Cardiac muscle cell (in vitro differentiated cells and primary cell): ENCODE data around the gene GALNT10. TPM values are rescaled to one million over a fixed set of nuclear protein-coding genes. Genes with fewer than 3 reads are reported as not detected.
A peak's percentile ranks its signal among the peaks of the same experiment; 100 is the strongest.

ENCODE experiments used
- DNase-seq, 2 donors: peaks; one replicate each; pipeline versions ENCODE4 v3.0.0 to v3.0.0-alpha.2; 2010 to 2017; ENCODE audit warnings: low read depth in 1 of 2, low spot score in 1 of 2
- H3K27ac ChIP-seq: fragments of 200-600 bp; sonication (generic); 2 replicates; pipeline ENCODE4 v1.5.1; 2016
- H3K27me3 ChIP-seq: fragments of 200-600 bp; sonication (generic); 2 replicates; pipeline ENCODE4 v1.6.0; 2016; ENCODE audit warnings: control low read depth
- H3K36me3 ChIP-seq: fragments of 200-600 bp; sonication (generic); 2 replicates; pipeline ENCODE4 v1.5.1; 2016; ENCODE audit warnings: control low read depth
- H3K4me1 ChIP-seq: fragments of 200-600 bp; sonication (generic); 2 replicates; pipeline ENCODE4 v1.8.1; 2017; ENCODE audit warnings: low read depth, mild to moderate bottlenecking, mixed run types
- H3K4me3 ChIP-seq: fragments of 200-600 bp; sonication (generic); 2 replicates; pipeline ENCODE4 v1.5.1; 2016; ENCODE audit warnings: mild to moderate bottlenecking
- H3K9me3 ChIP-seq: fragments of 200-600 bp; sonication (generic); 2 replicates; pipeline ENCODE4 v1.5.1; 2017; ENCODE audit warnings: low read depth, mild to moderate bottlenecking, control low read depth
- polyA plus RNA-seq: library from polyadenylated mRNA; unstranded; fragments of >200 nt; fragmentation: Nextera tagmentation; extraction: Ambion mirVana; gene quantifications from 2 replicates; pipeline ENCODE4 v1.2.1, GENCODE V29; 2016
- total RNA-seq: library from RNA; depleted of rRNA; stranded (reverse); fragments of >200 nt; gene quantifications from 2 replicates; pipeline ENCODE4 v1.2.3, GENCODE V29; 2016
- TF ChIP-seq, protein P1 (sequence below): IDR thresholded peaks from 2 replicates; pipeline ENCODE4 v1.5.1; 2012; ENCODE audit warnings: low read depth, mild to moderate bottlenecking, low read length

GALNT10 gene
- total and polyA plus RNA-seq, 2 experiments from 2014 or later = 8.2 TPM

DNA sequence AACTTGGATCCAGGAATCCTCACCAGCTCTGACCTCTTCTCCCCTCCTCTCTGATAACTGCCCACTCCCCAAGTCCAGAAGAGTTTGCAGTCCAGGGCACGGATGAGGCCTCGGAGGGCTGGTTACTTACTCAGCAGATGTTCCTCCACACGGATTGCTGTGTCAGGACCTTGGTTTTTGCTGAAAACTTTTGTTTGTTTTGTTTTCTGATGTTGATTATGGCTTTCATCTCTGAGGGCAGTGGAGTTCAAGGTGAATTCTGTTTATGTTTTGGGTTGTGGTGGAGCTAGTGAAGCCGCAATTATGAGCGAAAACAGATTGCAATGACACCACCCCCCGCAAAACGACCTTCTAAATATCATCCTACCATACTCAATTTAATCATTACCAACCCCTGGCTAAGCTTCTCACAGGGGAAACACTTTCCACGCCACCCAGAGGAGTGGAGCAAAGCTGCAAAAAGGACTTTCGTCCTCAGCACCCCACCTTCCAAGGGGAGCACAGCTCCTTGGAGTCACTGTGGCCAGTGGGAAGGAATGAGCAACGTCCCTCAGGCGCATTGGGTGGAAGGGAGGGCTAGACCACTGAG, 162.5 kb downstream of the GALNT10 start:
- Histone ChIP-seq H3K4me3 (no peak overlapping the region), H3K36me3 (no peaks in the 10 kb centered on the region), H3K4me1 (no peaks in the 10 kb centered on the region), H3K9me3 (no peaks in the 10 kb centered on the region), H3K27me3 (no peaks in the 10 kb centered on the region), H3K27ac (no peak overlapping the region)
- DNase-seq = no peak
- TF ChIP-seq, protein P1, sequence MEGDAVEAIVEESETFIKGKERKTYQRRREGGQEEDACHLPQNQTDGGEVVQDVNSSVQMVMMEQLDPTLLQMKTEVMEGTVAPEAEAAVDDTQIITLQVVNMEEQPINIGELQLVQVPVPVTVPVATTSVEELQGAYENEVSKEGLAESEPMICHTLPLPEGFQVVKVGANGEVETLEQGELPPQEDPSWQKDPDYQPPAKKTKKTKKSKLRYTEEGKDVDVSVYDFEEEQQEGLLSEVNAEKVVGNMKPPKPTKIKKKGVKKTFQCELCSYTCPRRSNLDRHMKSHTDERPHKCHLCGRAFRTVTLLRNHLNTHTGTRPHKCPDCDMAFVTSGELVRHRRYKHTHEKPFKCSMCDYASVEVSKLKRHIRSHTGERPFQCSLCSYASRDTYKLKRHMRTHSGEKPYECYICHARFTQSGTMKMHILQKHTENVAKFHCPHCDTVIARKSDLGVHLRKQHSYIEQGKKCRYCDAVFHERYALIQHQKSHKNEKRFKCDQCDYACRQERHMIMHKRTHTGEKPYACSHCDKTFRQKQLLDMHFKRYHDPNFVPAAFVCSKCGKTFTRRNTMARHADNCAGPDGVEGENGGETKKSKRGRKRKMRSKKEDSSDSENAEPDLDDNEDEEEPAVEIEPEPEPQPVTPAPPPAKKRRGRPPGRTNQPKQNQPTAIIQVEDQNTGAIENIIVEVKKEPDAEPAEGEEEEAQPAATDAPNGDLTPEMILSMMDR = no peak

DNA sequence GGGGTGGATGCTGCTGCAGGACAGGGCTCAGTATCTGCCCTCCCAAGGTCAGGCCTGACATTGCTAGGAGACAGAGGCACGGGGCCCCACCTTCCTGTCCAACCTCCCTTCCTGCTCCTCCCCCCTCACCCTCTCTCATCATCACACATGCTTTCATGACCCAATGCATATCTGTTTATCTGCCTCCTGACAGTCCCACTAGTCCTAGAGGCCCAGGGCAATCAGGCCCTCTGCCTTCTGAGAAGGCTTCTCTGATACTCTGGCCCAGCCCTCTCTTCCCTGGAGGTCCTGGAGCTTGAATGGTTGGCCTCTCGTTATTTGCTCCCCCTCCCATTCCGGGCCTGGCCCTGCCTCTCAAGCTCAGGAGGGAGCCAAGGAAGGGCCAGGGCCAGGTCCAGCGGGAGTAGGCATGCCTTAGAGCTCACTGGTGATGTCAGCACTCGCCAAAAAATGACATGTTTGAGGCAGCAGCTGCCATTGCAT, 164.6 kb downstream of the GALNT10 start:
- Histone ChIP-seq H3K4me3 (no peak overlapping the region), H3K27ac (no peak overlapping the region), H3K4me1 (no peaks in the 10 kb centered on the region), H3K9me3 (no peaks in the 10 kb centered on the region), H3K36me3 (no peaks in the 10 kb centered on the region), H3K27me3 (no peaks in the 10 kb centered on the region)
- peak in 1 of 2 donors; percentile 51 for DNase-seq
- TF ChIP-seq, protein P1 = no peak

DNA sequence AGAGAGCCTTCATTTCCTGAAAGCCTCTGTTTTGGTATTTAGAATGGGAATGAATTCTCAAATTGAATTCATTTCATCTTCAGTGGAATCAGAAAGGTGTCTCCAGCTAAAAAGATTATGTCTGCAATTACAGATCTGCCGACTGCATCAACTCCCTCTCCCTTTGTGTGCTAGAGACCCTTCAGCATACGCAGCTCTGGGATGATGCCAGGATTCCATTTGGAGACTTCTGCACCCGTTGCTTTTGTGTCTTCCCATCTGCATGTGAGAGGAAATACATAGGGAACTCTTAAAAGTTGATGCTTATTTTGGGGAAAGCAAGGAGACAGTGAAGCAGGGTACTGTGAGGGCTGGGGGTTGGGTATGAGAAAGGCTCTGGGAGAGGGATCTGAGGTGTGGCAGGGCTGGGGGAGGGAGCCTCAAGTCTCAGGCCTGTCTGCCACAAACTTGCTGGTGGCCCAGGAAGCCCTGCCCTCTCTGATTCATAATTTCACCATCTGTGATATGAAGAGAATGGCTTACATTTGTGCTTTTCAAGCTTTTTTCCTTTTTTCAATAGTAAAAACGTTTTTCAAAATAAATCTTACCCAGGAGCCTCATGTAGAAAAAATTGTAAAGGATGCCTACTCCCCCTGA, 165.6 kb downstream of the GALNT10 start:
- Histone ChIP-seq H3K27me3 (no peaks in the 10 kb centered on the region), H3K4me3 (no peak overlapping the region), H3K27ac (no peak overlapping the region), H3K4me1 (no peaks in the 10 kb centered on the region), H3K36me3 (no peaks in the 10 kb centered on the region), H3K9me3 (no peaks in the 10 kb centered on the region)
- DNase-seq = peak in 1 of 2 donors; percentile 48
- TF ChIP-seq, protein P1 = no peak

DNA sequence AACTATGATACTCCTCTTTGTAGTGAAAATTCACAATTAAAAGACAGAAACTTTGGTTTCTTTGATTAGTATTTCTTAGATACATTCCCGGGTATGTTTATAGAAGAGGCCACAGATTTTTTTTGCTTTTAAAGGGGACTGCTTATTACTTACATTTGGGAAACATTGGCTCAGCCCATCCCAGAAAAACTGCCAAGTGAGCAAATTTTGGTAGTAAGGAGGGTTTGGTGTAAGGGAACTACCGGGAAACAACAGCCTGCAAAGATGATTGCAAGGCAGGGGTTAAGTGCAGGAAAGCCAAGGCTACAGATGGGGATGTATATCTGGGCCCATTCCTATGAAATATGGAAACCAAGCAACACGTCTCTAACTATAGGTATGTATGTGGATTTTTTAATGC, 166.4 kb downstream of the GALNT10 start:
- TF ChIP-seq, protein P1 = no peak
- DNase-seq = no peak

DNA sequence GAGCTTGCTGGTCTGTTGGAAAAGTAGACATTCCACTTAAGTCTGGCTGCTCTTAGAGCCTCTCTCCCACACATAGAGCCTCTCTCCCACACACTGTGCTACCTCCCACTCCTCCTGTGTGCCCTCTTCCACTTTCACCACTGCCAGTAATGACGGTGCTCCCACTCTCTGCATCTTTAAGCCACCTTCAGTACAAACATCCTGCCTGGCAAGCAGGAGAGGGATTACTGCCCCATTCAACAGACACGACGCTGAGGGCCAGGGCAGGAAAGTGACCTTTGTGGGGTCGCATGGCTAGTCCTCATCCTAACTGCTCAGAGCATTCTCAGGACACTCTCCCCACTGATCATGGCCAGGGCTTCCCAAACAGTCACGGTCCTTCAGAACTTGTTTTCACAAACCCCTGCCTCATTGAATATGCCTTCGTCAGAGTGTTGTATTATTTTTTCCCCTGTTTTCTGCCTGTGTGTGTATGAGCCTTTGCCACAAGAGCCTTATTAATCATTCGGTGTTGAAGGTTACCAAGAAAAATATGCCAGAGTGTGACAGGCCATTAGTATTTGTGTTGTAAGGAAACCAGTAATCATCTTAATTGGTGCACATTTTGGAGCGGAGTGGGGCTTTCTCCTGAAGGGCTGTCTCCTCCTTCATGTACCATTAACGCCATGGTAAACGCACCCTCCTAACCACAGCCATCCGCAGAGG, 168.1 kb downstream of the GALNT10 start:
- Histone ChIP-seq H3K4me3 (no peak overlapping the region), H3K4me1 (no peaks in the 10 kb centered on the region), H3K27ac (no peak overlapping the region), H3K9me3 (no peaks in the 10 kb centered on the region), H3K36me3 (no peaks in the 10 kb centered on the region), H3K27me3 (no peaks in the 10 kb centered on the region)
- peak in 1 of 2 donors; percentile 70 for DNase-seq
- TF ChIP-seq, protein P1 = no peak

More for the DNA sequence above, 166.4 kb downstream of the GALNT10 start:
- no peaks in the 10 kb centered on the region for H3K4me1 ChIP-seq
- no peaks in the 10 kb centered on the region for H3K9me3 ChIP-seq
- H3K27ac ChIP-seq = no peak overlapping the region
- no peaks in the 10 kb centered on the region for H3K36me3 ChIP-seq
- no peak overlapping the region for H3K4me3 ChIP-seq
- no peaks in the 10 kb centered on the region for H3K27me3 ChIP-seq
